LoVo (cell line): ENCODE measurements around the gene NXPH4.

Experiments used
- DNase-seq: peaks from one replicate; pipeline ENCODE4 v3.0.0-alpha.2; 2016; ENCODE audit warnings: low spot score

NXPH4 gene

DNA sequence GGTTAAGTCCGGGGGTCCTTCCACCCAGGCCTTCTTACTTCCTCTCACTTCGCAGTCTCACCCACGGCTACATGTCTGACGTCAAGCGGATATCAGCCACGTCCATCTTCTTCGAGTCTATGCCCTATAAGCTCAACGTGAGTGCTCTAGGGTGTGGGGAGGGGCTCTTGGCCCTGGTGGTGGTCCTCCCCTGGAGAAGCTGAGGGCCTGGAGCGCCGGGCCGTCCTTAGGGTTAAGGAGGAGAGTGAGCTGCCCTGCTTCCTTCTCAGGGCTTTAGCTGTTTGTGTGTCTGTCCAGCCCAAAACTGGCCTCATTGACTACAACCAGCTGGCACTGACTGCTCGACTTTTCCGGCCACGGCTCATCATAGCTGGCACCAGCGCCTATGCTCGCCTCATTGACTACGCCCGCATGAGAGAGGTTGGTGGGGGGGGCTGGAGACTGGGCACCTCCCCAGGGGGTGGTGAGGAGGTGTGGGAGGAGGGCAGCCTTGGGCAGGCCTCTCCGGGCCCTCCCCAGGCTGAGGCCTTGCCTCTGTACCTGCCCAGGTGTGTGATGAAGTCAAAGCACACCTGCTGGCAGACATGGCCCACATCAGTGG lies 15.7 kb downstream of the NXPH4 start:
- DNase-seq, result no peak

- no peak for DNase-seq
Observed at GRCh38 chr12:57233357-57234232, 17.0 kb downstream of the NXPH4 start.

DNA sequence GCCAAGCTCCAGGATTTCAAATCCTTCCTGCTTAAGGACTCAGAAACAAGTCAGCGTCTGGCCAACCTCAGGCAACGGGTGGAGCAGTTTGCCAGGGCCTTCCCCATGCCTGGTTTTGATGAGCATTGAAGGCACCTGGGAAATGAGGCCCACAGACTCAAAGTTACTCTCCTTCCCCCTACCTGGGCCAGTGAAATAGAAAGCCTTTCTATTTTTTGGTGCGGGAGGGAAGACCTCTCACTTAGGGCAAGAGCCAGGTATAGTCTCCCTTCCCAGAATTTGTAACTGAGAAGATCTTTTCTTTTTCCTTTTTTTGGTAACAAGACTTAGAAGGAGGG lies 17.6 kb downstream of the NXPH4 start:
- no peak for DNase-seq

GRCh38 chr12:57234571-57235016 lies 18.0 kb downstream of the NXPH4 start:
- DNase-seq, result no peak

DNA sequence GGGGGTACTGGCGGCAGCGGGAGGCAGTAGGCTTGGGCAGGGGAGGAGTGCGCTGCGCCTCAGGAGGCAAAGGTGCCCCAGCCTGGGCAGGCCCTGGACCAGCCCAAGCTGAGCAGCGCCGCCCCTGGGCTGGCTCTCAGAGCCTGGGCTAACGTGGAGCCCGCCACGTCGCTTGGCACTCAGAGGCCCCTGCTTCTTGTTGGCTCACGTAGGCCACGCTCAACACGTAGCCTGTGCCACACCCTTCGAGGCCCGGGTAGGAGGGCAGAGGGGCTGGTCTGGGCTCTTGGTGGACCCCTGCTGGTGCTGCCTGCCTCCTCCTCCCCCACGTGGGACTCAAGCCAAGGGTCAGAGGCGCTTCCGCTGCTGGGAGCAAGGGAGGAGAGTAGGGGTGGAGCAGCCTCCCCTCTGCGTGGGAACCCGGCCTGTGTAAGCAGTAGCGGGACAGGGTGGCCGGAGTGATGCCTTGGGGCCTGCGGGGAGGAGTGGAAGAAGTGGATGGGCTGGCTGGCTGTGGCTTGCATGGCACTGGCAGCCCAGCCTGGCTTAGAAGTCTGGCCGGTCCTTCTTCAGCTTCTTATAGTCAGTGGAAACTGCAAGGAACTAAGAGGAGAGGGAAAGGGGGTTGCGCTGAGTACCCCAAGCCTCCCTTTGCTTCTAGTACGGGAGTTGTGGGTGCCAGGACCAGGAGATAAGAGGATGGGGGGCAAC lies 18.6 kb downstream of the NXPH4 start:
- DNase-seq, result no peak

DNA sequence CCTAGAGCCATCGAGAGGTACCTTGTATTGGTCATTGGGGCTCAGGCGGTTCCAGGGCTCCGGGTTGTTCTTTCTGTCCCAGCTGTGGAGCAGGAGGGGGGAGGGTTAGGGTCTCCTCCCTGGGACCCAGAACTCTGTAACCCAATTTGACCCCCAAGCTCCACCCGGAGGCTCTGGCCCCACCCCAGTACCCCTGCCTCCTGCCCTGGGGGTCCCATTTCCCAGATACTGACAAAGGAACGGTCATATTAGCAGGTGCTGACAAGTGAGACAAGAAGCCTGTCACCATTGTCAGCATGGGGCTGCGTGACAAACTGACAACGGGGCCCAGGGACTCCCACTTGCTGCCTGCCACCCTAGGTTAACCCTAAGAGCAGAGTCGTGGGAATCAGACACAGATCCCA lies 19.1 kb downstream of the NXPH4 start:
- DNase-seq, result no peak

- DNase-seq, result no peak
Observed at GRCh38 chr12:57236201-57236924, 19.8 kb downstream of the NXPH4 start.

DNA sequence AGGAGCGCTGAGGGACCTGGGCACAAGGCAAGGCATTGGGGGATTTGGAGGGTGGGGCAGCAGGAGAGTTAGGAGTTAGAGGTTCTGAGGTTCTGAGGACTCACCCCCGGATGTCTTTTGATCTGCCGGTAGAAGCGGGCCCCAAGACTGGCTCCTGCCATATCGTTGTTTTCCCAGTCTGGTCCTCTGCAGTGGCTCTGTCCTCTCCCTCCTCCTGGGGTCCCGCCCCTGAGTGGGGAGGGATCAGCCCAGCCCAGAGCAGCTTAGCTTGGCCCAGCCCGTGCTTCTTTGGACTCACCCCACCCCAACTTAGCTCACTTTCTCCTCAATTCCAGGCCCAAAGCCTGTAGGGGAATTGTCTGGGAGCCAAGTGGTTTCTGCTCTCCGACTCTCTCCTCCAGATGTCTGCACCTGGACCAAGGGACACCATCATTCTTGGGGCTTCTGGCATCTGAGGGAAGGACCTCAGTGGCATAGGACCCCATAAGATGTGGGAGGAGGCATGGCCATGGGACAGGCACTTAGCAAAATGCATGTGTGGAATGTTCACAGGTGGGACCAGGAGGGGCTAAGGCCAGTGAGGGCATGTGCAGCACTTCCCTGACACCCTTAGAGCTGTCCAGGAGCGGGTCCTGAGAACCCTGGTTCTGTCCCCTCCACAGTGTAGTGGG lies 20.5 kb downstream of the NXPH4 start:
- DNase-seq, result no peak

DNA sequence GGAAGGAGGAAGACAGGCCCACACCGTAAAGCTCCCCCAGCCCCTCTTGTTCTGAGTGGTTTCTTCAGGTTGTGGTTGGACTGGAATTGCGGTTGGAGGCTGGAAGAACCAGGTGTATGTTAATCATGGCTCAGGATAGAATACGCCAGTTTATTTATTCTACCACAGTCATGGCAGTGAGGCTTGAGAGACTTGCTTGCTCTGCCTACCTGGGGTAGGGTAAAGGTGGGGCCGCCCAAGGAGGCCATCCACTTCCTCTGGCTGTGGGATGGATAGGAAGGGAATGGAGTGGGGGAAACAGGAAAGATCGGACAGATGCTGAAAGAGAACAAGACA lies 21.0 kb downstream of the NXPH4 start:
- no peak for DNase-seq

DNA sequence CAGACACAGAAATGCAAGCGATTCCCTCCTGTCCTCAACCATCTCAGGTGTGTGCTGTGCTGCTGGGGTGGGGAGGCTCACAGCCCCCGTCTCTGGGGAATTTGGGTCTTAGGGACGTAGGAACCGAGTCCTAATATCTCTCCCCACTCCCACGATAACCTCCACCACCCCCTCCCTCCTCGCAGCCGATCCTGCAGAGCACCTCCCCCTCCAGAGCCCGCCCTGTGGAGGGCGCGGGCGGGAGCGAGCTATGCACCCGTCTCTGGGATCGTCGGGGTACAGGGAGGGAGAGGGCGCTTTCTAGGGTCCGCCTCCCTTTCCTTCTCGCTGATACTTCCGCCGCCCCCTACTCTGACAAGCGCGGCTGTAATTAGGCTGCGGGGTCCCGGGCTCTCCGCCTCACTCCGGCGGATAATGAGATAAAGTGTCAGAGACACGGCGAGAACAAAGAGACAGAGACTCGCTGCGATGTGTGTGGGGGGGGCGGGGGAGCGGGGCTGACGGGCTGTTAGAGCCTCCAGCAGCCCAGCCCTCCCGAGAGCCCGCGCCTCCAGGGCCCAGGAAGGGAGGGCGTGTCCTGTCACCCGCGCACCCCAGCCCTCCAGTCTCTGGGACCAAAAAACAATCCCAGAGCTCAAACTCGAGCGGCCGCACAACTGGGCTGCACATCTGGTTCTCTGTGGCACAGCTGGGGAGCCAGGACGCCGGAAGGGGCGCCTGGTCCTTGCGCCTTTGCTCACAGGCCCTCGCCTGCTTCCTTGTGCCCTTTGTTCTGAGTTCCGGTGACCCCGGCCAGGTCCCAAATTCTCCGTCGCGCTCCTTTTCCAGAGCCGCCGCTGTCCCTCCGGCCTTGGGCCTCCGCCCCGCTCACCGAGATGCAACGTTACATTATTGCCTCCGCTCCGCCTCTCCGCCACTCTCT lies 21.6 kb downstream of the NXPH4 start:
- DNase-seq, result no peak

GRCh38 chr12:57238854-57239554 lies 22.4 kb downstream of the NXPH4 start:
- peak; percentile 92 for DNase-seq

GRCh38 chr12:57239587-57240065 lies 23.0 kb downstream of the NXPH4 start:
- no peak for DNase-seq

- DNase-seq, result peak; percentile 54
Observed at GRCh38 chr12:57240066-57240921, 23.7 kb downstream of the NXPH4 start.

- no peak for DNase-seq
Observed at GRCh38 chr12:57240926-57241401, 24.4 kb downstream of the NXPH4 start.

DNA sequence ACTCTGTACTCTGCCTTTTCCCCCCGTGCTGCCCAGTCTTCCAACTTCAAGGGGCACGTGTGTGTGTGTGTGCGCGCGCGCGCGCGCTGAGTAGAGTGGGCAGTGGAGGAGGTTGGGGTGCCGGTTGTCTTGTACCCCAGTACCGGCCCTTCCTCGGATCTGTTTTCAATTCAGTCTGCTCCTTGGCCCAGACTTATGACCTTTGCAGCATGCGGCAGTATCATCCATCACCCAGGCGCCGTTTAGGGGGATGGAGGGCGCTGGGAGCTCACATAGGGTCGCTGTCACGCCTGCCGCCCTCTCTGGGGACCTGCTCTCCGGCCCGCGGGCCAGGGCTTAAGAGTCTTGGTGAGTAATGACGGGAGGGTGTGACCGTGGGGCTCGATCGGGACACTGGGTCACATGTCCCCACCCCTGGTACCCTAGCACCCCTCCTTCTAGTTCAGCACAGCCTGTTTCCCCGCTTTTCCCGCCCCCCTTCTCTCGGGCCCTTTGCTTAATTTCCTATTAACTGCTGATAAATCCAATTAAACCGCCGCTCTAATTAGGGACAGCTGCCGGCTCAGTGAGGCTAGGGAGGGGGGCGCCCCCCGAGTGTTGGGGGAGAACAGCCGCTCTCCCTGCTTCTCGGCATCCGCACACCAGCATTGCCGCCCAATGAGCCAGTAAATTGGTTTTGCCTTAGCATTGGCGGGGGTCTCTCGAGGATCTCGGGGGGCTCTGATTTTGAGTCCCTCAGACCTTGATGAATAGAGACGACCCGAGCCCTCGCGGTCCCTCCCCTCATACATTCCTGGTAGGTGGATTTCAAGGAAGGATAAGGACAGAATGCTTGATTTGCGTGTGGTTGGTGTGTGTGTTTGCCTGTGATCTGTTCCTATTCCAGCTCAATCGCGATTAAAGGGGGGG lies 25.1 kb downstream of the NXPH4 start:
- no peak for DNase-seq

GRCh38 chr12:57242329-57242690 lies 25.7 kb downstream of the NXPH4 start:
- no peak for DNase-seq

DNA sequence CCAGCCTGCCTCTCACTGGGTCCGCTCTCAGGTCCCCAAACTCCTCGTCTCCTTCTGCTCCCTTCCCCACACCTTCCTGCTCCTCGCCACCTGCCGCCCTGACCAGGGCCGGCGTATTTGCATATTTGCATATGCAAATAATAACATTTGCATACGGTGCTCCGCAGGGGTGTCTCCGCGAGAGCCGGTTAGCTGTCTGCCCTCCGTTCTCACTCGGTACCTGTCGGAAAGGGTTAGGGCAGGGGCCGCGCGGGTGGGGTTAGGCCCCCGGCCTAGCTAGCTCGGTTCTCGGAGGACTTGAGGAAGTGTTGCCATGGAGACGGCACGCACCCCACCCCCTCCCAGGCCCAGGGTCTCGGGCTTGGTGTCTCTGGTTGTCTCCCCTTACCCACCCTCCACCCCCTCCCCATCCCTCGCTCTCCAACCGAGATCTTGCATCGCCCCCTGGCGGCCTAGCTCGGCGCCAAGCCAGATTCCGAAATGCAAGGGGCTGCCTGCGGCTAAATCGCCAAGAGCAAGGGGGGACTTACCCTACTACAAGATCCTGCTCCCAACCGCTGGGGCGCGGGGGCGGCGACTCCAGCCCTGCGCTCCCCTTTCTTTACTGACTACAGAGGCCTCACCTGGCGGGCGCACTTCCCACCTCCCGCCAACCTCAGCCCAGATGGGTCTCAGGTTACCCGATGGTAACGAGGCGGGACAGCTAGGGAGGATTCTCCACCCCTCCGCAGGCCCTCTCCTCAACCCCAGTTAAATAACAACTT lies 26.3 kb downstream of the NXPH4 start:
- DNase-seq, result peak; percentile 53
